ENCODE data around the gene ARHGEF40.

- TF ChIP-seq CTCF (IDR thresholded peaks at IDR 0.05; ENCODE audit: insufficient read depth, low read length) (no peak), GABPA (IDR thresholded peaks at IDR 0.05; ENCODE audit: low read depth) (no peak), POLR2AphosphoS5 (IDR thresholded peaks at IDR 0.05; ENCODE audit: low read depth) (no peak)
Observed at GRCh38 chr14:21099596-21099985, 29.5 kb downstream of the ARHGEF40 start.

Measured in HL-60 (cell line).